K562 (cell line): ENCODE data around the gene DNAJC18.

ENCODE experiments used
- ETV1 ChIP-seq: fragments of 450-650 bp; conservative IDR thresholded peaks from 2 replicates; pipeline ENCODE4 v1.6.1; 2016; ENCODE audit warnings: missing genetic modification characterization, control low read depth, low read depth, missing compliant biosample characterization
- FOS ChIP-seq: IDR thresholded peaks from 3 replicates; pipeline ENCODE4 v1.6.1; 2011; ENCODE audit not compliant: insufficient read length; ENCODE audit errors: extremely low read depth
- PHF21A ChIP-seq: fragments of 450-650 bp; IDR thresholded peaks from 2 replicates; pipeline ENCODE4 v1.6.1; 2017; ENCODE audit warnings: low read depth, borderline replicate concordance
- POLR3A ChIP-seq: IDR thresholded peaks from 2 replicates; pipeline ENCODE4 v1.6.1; 2011; ENCODE audit warnings: borderline replicate concordance, mild to moderate bottlenecking, moderate library complexity; ENCODE audit not compliant: insufficient read length, insufficient read depth; ENCODE audit errors: extremely low read depth
- SAFB ChIP-seq: fragments of 200-400 bp; formaldehyde crosslinking; IDR thresholded peaks from 2 replicates; pipeline ENCODE4 v1.6.1; 2017; ENCODE audit warnings: low read depth, low read length, borderline replicate concordance
- SOX6 ChIP-seq: fragments of 450-650 bp; IDR thresholded peaks from 2 replicates; pipeline ENCODE4 v1.6.1; 2014; ENCODE audit warnings: mild to moderate bottlenecking

- no peak for TF ChIP-seq POLR3A
- TF ChIP-seq ETV1 = no peak
- TF ChIP-seq SAFB = no peak
- no peak for TF ChIP-seq SOX6
- no peak for TF ChIP-seq FOS
- no peak for TF ChIP-seq PHF21A
Observed at GRCh38 chr5:139395844-139396640, 43.3 kb downstream of the DNAJC18 start.
